ENCODE results near the gene ASXL1. TPM values are rescaled to one million over a fixed set of nuclear protein-coding genes. Genes with fewer than 3 reads are reported as not detected.

ASXL1 gene
- total and polyA plus RNA-seq, 2 donors (not counting 1 experiment from before 2014, with no cell fraction given) = 93.0 to 180 TPM

- ChIA-PET CTCF (no interaction called here), POLR2A (no interaction called here)
- H3K4me1 ChIP-seq (ENCODE audit: control insufficient read depth in 2 of 2, insufficient read depth in 2 of 2, low read length in 2 of 2) = no peaks in the 10 kb centered on the region
- no peaks in the 10 kb centered on the region for H3K4me1 Mint-ChIP-seq
- no peak overlapping the region for H3K9ac ChIP-seq (ENCODE audit: low read length)
- DNase-seq = no peak
- H3K4me2 ChIP-seq (replicated peaks; ENCODE audit: low read depth, low read length, poor library complexity, severe bottlenecking) = no peak overlapping the region
- no peak overlapping the region for H3K4me3 Mint-ChIP-seq
- H2AFZ ChIP-seq (ENCODE audit: insufficient read depth, low read depth, low read length, poor library complexity, severe bottlenecking) = no peak overlapping the region
- H4K20me1 ChIP-seq (ENCODE audit: control insufficient read depth, insufficient read depth, low read length, poor library complexity, severe bottlenecking) = peaks cover 33% of the 10 kb centered on the region
- H3K4me3 ChIP-seq (ENCODE audit: control extremely low read depth in 1 of 5, extremely low read depth in 1 of 5, insufficient read depth in 1 of 5, low read depth in 2 of 5, low read length in 4 of 5) = no peak overlapping the region
- no peak for ATAC-seq (ENCODE audit: low read depth)
- H3K27ac ChIP-seq (ENCODE audit: low read length in 2 of 2) = no peak overlapping the region
- WGBS (ENCODE audit: insufficient coverage) = 100% methylated on average over 1 of the region's 3 CpGs
- no peaks in the 10 kb centered on the region for H3K9me3 Mint-ChIP-seq (ENCODE audit: insufficient read depth)
- TF ChIP-seq CTCF (IDR thresholded peaks at IDR 0.05) = no peak
- no peak for TF ChIP-seq EZH2 (IDR thresholded peaks at IDR 0.05; ENCODE audit: borderline replicate concordance, insufficient read depth, low read depth, low read length, poor library complexity, severe bottlenecking)
- intact Hi-C loops (cut with micrococcal nuclease) = no loop called here
- no peaks in the 10 kb centered on the region for H3K9me3 ChIP-seq (ENCODE audit: control extremely low read depth in 1 of 3, control insufficient read depth in 2 of 3, insufficient read depth in 1 of 3, low read length in 2 of 3)
- H3K27me3 Mint-ChIP-seq = no peaks in the 10 kb centered on the region
- no peaks in the 10 kb centered on the region for H3K27me3 ChIP-seq (replicated peaks in 1 of 4; ENCODE audit: control extremely low read depth in 1 of 4, control insufficient read depth in 3 of 4, insufficient read depth in 4 of 4, low read length in 3 of 4)
- H3K79me2 ChIP-seq (ENCODE audit: control insufficient read depth, insufficient read depth, low read length) = peaks cover 53% of the 10 kb centered on the region
- H3K27ac Mint-ChIP-seq = no peak overlapping the region
- H3K36me3 ChIP-seq (replicated peaks in 1 of 2; ENCODE audit: control extremely low read depth in 1 of 2, control insufficient read depth in 1 of 2, extremely low read depth in 1 of 2, insufficient read depth in 2 of 2, low read length in 1 of 2) = peaks cover 5 to 61% of the 10 kb centered on the region in 2 experiments
Observed at GRCh38 chr20:32312718-32313424, 45.3 kb upstream of the ASXL1 start.

GRCh38 chr20:32314768-32315167, 43.4 kb upstream of the ASXL1 start:
- no peaks in the 10 kb centered on the region for H3K4me1 ChIP-seq (ENCODE audit: control insufficient read depth in 2 of 2, insufficient read depth in 2 of 2, low read length in 2 of 2)
- no peak overlapping the region for H3K4me3 ChIP-seq (ENCODE audit: control extremely low read depth in 1 of 5, extremely low read depth in 1 of 5, insufficient read depth in 1 of 5, low read depth in 2 of 5, low read length in 4 of 5)
- intact Hi-C loops (cut with micrococcal nuclease) = no loop called here
- no peak for ATAC-seq (ENCODE audit: low read depth)
- Mint-ChIP-seq H3K27me3 (no peaks in the 10 kb centered on the region), H3K9me3 (ENCODE audit: insufficient read depth) (no peaks in the 10 kb centered on the region), H3K27ac (peak overlapping the region; percentile 78), H3K4me1 (no peaks in the 10 kb centered on the region), H3K4me3 (no peak overlapping the region)
- no peak overlapping the region for H3K27ac ChIP-seq (ENCODE audit: low read length in 2 of 2)
- H3K9ac ChIP-seq (ENCODE audit: low read length) = no peak overlapping the region
- WGBS (ENCODE audit: insufficient coverage) = 88% methylated on average over 1 of the region's 1 CpG
- H3K27me3 ChIP-seq (replicated peaks in 1 of 4; ENCODE audit: control extremely low read depth in 1 of 4, control insufficient read depth in 3 of 4, insufficient read depth in 4 of 4, low read length in 3 of 4) = no peaks in the 10 kb centered on the region
- TF ChIP-seq CTCF (IDR thresholded peaks at IDR 0.05) = no peak
- TF ChIP-seq EZH2 (IDR thresholded peaks at IDR 0.05; ENCODE audit: borderline replicate concordance, insufficient read depth, low read depth, low read length, poor library complexity, severe bottlenecking) = no peak
- H3K4me2 ChIP-seq (replicated peaks; ENCODE audit: low read depth, low read length, poor library complexity, severe bottlenecking) = no peak overlapping the region
- H4K20me1 ChIP-seq (ENCODE audit: control insufficient read depth, insufficient read depth, low read length, poor library complexity, severe bottlenecking) = peaks cover 32% of the 10 kb centered on the region
- no peak overlapping the region for H2AFZ ChIP-seq (ENCODE audit: insufficient read depth, low read depth, low read length, poor library complexity, severe bottlenecking)
- ChIA-PET POLR2A (no interaction called here), CTCF (no interaction called here)
- DNase-seq = no peak
- H3K79me2 ChIP-seq (ENCODE audit: control insufficient read depth, insufficient read depth, low read length) = peaks cover 40% of the 10 kb centered on the region
- no peaks in the 10 kb centered on the region for H3K9me3 ChIP-seq (ENCODE audit: control extremely low read depth in 1 of 3, control insufficient read depth in 2 of 3, insufficient read depth in 1 of 3, low read length in 2 of 3)
- peaks cover 6 to 68% of the 10 kb centered on the region in 2 experiments for H3K36me3 ChIP-seq (replicated peaks in 1 of 2; ENCODE audit: control extremely low read depth in 1 of 2, control insufficient read depth in 1 of 2, extremely low read depth in 1 of 2, insufficient read depth in 2 of 2, low read length in 1 of 2)
